ENCODE results near the gene ELMO3. TPM values are rescaled to one million over a fixed set of nuclear protein-coding genes. Genes with fewer than 3 reads are reported as not detected.

ELMO3 gene
- total RNA-seq, 6 experiments from 2014 or later = 1.8 to 8.0 (median 4.6) TPM

GRCh38 chr16:67186550-67186950 is 12.4 kb upstream of the ELMO3 start:
- no peak overlapping the region for H3K27ac ChIP-seq
- no peaks in the 10 kb centered on the region for H3K27me3 ChIP-seq
- peaks cover 0 to 20% (median 9%) of the 10 kb centered on the region in 4 donors for H3K4me1 ChIP-seq
- no peak overlapping the region for H3K4me3 ChIP-seq
- no peaks in the 10 kb centered on the region for H3K9me3 ChIP-seq
- DNase-seq (no peak), ATAC-seq (no peak)
- H3K36me3 ChIP-seq = no peaks in the 10 kb centered on the region
- intact Hi-C loops (cut with DNase I) = no loop called here
- WGBS (ENCODE audit: insufficient coverage, low coverage, low lambda C conversion rate, missing lambda C conversion rate) = no CpG with 5 or more reads among the region's 5 CpGs
- TF ChIP-seq POLR2A (IDR thresholded peaks at IDR 0.05) (no peak), CTCF (IDR thresholded peaks at IDR 0.05) (no peak)

GRCh38 chr16:67187175-67187890 is 11.6 kb upstream of the ELMO3 start:
- Histone ChIP-seq H3K9me3 (no peaks in the 10 kb centered on the region), H3K36me3 (no peaks in the 10 kb centered on the region), H3K4me1 (peaks cover 0 to 23% (median 9%) of the 10 kb centered on the region in 4 donors), H3K27me3 (no peaks in the 10 kb centered on the region), H3K4me3 (no peak overlapping the region), H3K27ac (no peak overlapping the region)
- 74% methylated on average over 4 of the region's 26 CpGs for WGBS (ENCODE audit: insufficient coverage, low coverage, low lambda C conversion rate, missing lambda C conversion rate)
- intact Hi-C loops (cut with DNase I) = no loop called here
- TF ChIP-seq CTCF (IDR thresholded peaks at IDR 0.05) (no peak), POLR2A (IDR thresholded peaks at IDR 0.05) (no peak)
- no peak for DNase-seq
- no peak for ATAC-seq

GRCh38 chr16:67188323-67188722 is 10.6 kb upstream of the ELMO3 start:
- no peaks in the 10 kb centered on the region for H3K36me3 ChIP-seq
- H3K27me3 ChIP-seq = no peaks in the 10 kb centered on the region
- WGBS (ENCODE audit: insufficient coverage, low coverage, low lambda C conversion rate, missing lambda C conversion rate) = no CpG with 5 or more reads among the region's 4 CpGs
- H3K9me3 ChIP-seq = no peaks in the 10 kb centered on the region
- H3K4me3 ChIP-seq = no peak overlapping the region
- peaks cover 0 to 32% (median 14%) of the 10 kb centered on the region in 4 donors for H3K4me1 ChIP-seq
- H3K27ac ChIP-seq = no peak overlapping the region
- TF ChIP-seq POLR2A (IDR thresholded peaks at IDR 0.05) = no peak
- TF ChIP-seq CTCF (IDR thresholded peaks at IDR 0.05) = no peak
- intact Hi-C loops (cut with DNase I) = no loop called here
- DNase-seq = no peak
- no peak for ATAC-seq

GRCh38 chr16:67188798-67189197 is 10.1 kb upstream of the ELMO3 start:
- Histone ChIP-seq H3K9me3 (no peaks in the 10 kb centered on the region), H3K27ac (no peak overlapping the region), H3K36me3 (no peaks in the 10 kb centered on the region), H3K27me3 (no peaks in the 10 kb centered on the region), H3K4me3 (no peak overlapping the region), H3K4me1 (peaks cover 0 to 37% (median 16%) of the 10 kb centered on the region in 4 donors)
- DNase-seq (no peak), ATAC-seq (no peak)
- intact Hi-C loops (cut with DNase I) = no loop called here
- TF ChIP-seq POLR2A (IDR thresholded peaks at IDR 0.05) (no peak), CTCF (IDR thresholded peaks at IDR 0.05) (no peak)
- WGBS (ENCODE audit: insufficient coverage, low coverage, low lambda C conversion rate, missing lambda C conversion rate) = no CpG with 5 or more reads among the region's 15 CpGs
